Measurements from ENCODE around the gene CDK4. TPM values are rescaled to one million over a fixed set of nuclear protein-coding genes. Genes with fewer than 3 reads are reported as not detected.

Gene CDK4
- total RNA-seq, 1 experiment from 2014 or later: 156 TPM

GRCh38 chr12:57732270-57732669 is 19.8 kb downstream of the CDK4 start:
- H3K4me3 ChIP-seq: no peak overlapping the region
- no peak overlapping the region for H2AFZ ChIP-seq
- ChIA-PET POLR2A (ENCODE audit: unreplicated experiment) (no interaction called here), CTCF (no interaction called here)
- no TSS peak for BruUV-seq (replicated peaks)
- no peaks in the 10 kb centered on the region for H3K9me2 ChIP-seq (ENCODE audit: insufficient read depth)
- H3K79me2 ChIP-seq (ENCODE audit: low read depth): no peaks in the 10 kb centered on the region
- peaks cover 22% of the 10 kb centered on the region for H3K27me3 ChIP-seq (ENCODE audit: insufficient read depth, low read depth)
- no peak overlapping the region for H3K27ac ChIP-seq
- no peaks in the 10 kb centered on the region for H4K20me1 ChIP-seq (ENCODE audit: insufficient read depth)
- H3K4me1 ChIP-seq (replicated peaks; ENCODE audit: insufficient read depth): no peaks in the 10 kb centered on the region
- H3K4me2 ChIP-seq: no peak overlapping the region
- intact Hi-C loops (cut with micrococcal nuclease; ENCODE audit: unreplicated experiment): no loop called here
- DNase-seq: no peak
- no peaks in the 10 kb centered on the region for H3K9me3 ChIP-seq (ENCODE audit: insufficient read depth, low read depth)
- H3F3A ChIP-seq (ENCODE audit: insufficient read depth, low read depth): peaks cover 5% of the 10 kb centered on the region; the same call in 1 of the 2 replicates
- H3K36me3 ChIP-seq (ENCODE audit: low read depth): no peaks in the 10 kb centered on the region
- TF ChIP-seq CTCF (conservative IDR thresholded peaks at IDR 0.05) (no peak), EZH2 (IDR thresholded peaks at IDR 0.05; ENCODE audit: low read depth) (no peak)

- ChIA-PET POLR2A (ENCODE audit: unreplicated experiment) (interaction anchor here (0.8 kb wide), 1 partner anchor 28 kb away, joined by 7 read pairs; no protein-coding TSS in a partner anchor), CTCF (no interaction called here)
- H3K4me1 ChIP-seq (replicated peaks; ENCODE audit: insufficient read depth): no peaks in the 10 kb centered on the region
- H3F3A ChIP-seq (ENCODE audit: insufficient read depth, low read depth): peaks cover 1% of the 10 kb centered on the region; the same call in 1 of the 2 replicates
- TF ChIP-seq EZH2 (IDR thresholded peaks at IDR 0.05; ENCODE audit: low read depth) (no peak), CTCF (conservative IDR thresholded peaks at IDR 0.05) (no peak)
- H3K4me2 ChIP-seq: no peak overlapping the region
- BruUV-seq (replicated peaks): no TSS peak
- no peaks in the 10 kb centered on the region for H3K36me3 ChIP-seq (ENCODE audit: low read depth)
- no peaks in the 10 kb centered on the region for H3K9me3 ChIP-seq (ENCODE audit: insufficient read depth, low read depth)
- H3K27ac ChIP-seq: no peak overlapping the region
- DNase-seq: no peak
- no peaks in the 10 kb centered on the region for H3K9me2 ChIP-seq (ENCODE audit: insufficient read depth)
- H4K20me1 ChIP-seq (ENCODE audit: insufficient read depth): no peaks in the 10 kb centered on the region
- intact Hi-C loops (cut with micrococcal nuclease; ENCODE audit: unreplicated experiment): no loop called here
- H2AFZ ChIP-seq: no peak overlapping the region
- H3K4me3 ChIP-seq: no peak overlapping the region
- H3K27me3 ChIP-seq (ENCODE audit: insufficient read depth, low read depth): peaks cover 16% of the 10 kb centered on the region
- H3K79me2 ChIP-seq (ENCODE audit: low read depth): no peaks in the 10 kb centered on the region
These were observed 20.6 kb downstream of the CDK4 start for GRCh38 chr12:57731411-57732080.

GRCh38 chr12:57730336-57731067 is 21.6 kb downstream of the CDK4 start:
- intact Hi-C loops (cut with micrococcal nuclease; ENCODE audit: unreplicated experiment): no loop called here
- POLR2A ChIA-PET (ENCODE audit: unreplicated experiment): no interaction called here
- H3K27me3 ChIP-seq (ENCODE audit: insufficient read depth, low read depth): peaks cover 9% of the 10 kb centered on the region

More at GRCh38 chr12:57730336-57731067, 21.6 kb downstream of the CDK4 start:
- H3F3A ChIP-seq (ENCODE audit: insufficient read depth, low read depth): no peaks in the 10 kb centered on the region
- BruUV-seq (replicated peaks): no TSS peak
- H4K20me1 ChIP-seq (ENCODE audit: insufficient read depth): no peaks in the 10 kb centered on the region
- no peak for DNase-seq
- no peaks in the 10 kb centered on the region for H3K79me2 ChIP-seq (ENCODE audit: low read depth)
- H3K36me3 ChIP-seq (ENCODE audit: low read depth): no peaks in the 10 kb centered on the region
- CTCF ChIA-PET: no interaction called here
- no peak overlapping the region for H3K27ac ChIP-seq
- H3K9me3 ChIP-seq (ENCODE audit: insufficient read depth, low read depth): no peaks in the 10 kb centered on the region
- no peaks in the 10 kb centered on the region for H3K9me2 ChIP-seq (ENCODE audit: insufficient read depth)
- no peaks in the 10 kb centered on the region for H3K4me1 ChIP-seq (replicated peaks; ENCODE audit: insufficient read depth)
- H2AFZ ChIP-seq: no peak overlapping the region
- no peak overlapping the region for H3K4me2 ChIP-seq
- TF ChIP-seq EZH2 (IDR thresholded peaks at IDR 0.05; ENCODE audit: low read depth): no peak
- TF ChIP-seq CTCF (conservative IDR thresholded peaks at IDR 0.05): no peak
- no peak overlapping the region for H3K4me3 ChIP-seq

All from PC-9 (cell line).